T-helper 9 cell (primary cell): ENCODE data around the gene PPARGC1A.

Experiments used
- DNase-seq: peaks from one replicate; pipeline ENCODE4 v3.0.0-alpha.2; 2020

The PPARGC1A gene

DNA sequence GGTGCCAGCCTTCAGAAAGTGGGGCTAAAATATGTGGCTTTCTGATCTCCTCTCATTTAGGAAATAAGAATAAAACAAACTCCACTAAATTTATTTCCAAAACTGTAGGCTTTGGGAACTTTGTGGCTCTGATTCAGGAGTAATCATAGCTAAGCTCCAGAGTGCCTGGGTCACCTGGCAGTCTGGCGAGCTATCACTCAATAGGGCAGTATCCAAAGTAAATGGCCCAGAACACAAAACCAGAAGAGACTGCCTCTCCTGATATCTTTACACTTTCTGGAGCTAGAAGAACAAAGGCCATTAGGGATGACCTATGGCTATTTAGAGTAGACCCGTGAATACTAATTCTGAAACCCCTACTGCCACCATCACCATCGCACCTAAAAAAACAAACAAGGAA, 17.0 kb upstream of the PPARGC1A start:
- DNase-seq = no peak

DNA sequence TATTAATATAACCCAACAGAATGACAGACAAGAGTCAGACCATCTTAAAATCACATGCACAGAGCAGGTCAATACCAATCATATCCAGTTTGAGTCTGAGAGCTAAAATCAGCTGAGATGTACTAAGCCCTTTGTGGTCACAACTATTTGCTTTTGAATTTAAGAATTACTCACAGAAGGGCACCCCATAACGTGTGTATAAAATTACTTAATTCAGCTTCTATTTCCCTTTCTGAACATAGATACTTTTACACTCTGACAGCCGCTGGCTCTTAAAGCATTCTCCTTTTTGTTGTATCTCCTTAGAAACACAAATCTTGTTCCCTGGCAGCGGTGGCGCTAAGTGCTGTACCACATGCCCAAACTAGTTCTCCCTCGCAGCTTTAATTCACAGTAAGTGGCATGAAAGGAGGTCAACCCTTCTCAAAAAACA, 14.8 kb upstream of the PPARGC1A start:
- no peak for DNase-seq

DNA sequence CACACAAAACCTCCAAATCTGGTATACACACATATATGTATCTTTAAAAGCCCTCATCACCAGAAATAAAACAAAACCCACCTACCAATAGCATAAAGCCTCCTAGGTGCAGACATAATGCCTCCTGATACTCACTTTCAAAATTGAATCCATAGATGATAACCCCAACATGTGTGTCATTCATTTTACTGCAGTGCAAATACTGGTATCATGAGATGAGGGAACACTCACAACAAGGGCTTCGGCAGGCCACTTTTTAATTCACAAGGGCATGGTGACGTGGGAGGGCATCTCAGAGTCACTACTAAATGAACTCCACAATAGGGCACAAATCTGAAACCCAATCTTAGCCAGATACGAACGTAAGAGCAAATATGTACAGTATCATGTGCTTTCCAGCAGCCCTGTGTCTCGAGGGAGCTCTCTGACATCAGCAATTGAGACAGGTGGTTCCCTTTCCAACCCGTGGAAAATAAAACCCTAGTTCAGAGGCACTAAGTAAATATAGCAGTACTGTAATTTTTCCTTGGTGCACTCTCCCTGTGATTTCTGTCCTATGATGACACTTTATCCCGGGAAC, 14.1 kb upstream of the PPARGC1A start:
- DNase-seq = no peak

DNA sequence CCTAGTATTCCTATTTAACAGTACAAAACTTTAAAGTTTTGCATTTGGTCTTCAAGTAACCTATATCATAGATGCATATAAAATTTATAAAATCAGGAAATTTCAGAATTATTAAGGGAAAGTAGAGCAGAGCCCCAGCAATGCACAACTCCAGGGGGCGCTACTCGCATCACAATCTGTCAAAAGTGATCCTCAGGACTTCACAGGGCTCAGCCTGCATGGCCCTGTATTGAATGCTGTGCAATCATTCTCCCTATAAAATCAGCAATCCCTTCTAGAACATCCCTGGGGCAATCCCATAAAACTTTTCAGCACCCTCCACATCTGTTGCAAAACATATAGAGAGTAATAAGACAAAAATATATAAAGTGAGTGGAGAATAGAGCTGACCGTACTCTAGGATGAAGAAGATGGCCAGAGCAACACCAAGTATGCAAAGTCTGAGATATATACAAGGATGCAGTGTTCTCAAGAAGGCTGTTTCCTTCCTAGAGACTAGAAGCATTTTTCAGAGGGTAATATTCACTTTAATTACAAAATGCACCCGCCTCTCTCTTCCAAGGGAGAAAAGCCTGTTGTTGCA, 12.5 kb upstream of the PPARGC1A start:
- DNase-seq = no peak

DNA sequence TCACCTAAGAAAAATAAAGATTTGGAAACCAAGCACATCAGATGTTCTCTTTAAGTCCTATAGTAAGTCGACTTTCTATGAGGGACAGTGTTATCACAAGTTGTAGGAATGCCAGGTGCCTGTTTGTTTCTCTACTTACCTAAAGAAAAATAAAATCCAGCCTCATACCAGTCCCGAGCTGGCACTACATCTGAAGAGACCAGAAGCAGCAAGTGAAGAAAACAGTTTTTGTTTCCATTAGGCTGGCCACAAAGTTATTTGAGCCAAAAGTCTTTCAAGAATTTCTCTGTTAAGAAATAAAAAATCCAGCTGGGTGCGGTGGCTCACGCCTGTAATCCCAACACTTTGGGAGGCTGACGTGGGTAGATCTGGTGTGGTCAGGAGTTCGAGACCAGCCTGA, 10.8 kb upstream of the PPARGC1A start:
- DNase-seq = no peak

DNA sequence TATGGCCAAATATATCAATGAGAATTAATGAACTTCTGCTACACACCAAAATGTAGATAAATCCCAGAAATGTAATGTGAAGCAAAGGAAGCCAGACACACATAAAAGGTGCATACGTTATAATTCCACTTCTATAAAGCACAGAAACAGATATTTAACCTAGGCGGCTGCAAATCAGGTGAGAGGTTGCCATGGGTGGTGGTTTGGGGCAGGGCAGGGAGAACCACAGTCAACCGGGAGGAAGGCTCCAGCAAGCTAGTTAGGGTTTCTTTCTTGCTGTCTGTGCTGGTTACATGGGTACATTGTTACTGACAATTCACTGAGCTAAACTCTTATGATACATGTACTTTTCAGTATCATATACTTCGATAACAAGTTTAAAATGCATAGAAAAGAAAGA, 9.7 kb upstream of the PPARGC1A start:
- no peak for DNase-seq

DNA sequence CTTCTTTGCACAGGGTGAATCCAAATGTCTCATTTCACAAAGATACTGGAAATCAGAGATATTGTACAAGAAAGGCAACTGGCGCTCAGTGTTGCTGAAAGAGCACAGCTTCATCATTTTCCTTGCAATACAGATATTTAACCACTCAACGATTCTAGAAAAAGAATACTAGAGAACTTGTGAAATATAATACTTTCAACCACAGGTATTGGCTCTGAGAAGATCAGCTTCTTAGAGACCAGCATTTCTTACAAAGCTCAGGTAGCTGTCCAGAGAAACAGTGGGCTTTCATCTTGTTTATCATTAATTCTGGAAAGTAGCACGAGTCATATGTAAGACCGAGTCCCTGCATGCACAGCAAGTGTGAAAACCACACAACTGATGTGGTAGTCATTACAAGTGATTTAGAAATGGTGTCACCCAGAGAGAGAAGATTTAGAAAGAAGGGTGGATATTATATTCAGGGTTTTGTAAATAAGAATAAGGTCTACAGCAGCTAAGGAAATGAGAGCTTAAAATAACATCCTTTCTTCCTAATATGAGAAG, 7.8 kb upstream of the PPARGC1A start:
- no peak for DNase-seq

DNA sequence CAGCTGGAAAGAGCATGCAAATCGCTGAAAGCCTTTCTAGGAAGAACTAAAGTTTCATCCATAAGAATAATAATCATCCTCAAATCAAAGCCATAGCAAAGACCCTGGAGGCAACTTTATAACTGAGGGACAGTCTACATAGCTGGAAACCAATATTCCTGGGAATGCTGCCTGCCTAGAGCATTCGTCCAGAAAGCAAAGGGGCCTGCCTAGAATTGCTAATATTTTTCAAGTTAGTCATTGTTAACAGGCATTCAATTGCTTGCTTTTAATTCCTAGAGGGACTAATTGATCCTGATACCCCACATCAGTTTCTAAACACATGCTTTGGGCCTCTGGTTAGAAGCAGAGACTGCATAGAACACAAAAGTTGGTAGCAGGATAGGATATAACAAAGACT, 4.2 kb upstream of the PPARGC1A start:
- DNase-seq = no peak

DNA sequence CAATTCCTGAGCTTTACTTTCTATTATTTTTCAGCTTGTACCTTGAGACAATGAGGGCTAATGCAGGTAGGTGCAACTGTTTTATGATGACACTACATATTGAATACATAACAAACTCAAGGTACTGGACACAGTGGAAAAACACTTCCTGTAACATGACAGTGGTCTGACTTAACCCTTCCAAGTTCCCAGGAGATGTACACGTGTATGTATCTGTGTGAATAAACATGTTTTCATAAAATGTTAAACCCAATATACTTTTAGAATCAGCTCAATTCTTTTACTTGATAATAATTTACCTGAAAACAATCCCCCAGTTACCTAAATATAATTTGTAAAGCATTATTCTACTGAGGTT, 1.2 kb upstream of the PPARGC1A start:
- no peak for DNase-seq

DNA sequence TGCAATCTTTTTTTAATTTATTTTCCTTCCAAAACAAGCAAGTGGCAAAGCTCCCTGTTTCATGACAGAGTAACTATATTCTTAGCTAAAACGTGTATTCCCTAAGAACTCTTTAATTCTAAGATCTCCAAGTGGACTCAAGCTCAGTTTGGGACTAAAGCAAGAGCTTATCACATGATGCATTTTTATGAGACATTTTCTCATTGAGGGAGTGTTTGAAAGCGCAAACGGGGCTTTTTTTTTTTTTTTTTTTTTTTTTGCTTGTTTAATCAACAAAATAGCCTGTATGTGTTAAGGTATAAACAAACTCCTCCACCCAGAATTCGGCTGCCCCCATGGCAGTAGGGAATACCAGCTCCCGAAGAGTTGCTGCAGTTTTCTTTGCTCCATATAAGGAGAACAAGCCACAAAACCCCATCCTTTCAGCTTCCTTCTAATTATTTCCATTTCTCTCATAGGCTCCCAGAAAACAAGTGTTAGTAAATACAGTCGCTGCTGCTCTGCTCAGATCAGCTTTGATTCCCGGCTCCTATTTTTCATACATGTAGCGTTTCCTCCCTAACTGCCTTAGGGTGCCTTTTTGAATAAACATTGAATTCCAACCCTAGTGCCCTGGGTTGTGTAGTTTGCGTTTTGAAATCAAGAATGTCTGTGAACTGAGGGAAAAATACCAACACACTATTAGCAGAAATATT, 669 bp upstream of the PPARGC1A start:
- DNase-seq = no peak

DNA sequence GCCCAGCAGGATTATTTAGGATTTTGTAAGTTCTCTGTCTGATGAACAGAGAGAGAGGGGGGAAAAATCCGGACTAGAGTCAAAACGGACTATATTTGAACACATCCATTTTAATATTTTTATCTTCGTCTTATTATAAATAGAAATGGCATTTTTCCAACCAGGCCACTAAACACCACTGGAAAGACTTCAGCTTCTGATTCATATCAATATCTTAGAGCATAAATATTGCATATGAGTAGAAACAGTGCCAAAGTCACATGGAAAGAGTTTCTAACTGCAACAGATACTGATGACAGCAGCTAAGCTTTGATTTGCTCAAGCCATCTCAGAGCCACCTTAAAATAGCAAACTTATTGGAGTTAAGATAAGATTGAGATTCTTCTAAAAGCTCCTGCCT, 456 bp downstream of the PPARGC1A start:
- DNase-seq = no peak

DNA sequence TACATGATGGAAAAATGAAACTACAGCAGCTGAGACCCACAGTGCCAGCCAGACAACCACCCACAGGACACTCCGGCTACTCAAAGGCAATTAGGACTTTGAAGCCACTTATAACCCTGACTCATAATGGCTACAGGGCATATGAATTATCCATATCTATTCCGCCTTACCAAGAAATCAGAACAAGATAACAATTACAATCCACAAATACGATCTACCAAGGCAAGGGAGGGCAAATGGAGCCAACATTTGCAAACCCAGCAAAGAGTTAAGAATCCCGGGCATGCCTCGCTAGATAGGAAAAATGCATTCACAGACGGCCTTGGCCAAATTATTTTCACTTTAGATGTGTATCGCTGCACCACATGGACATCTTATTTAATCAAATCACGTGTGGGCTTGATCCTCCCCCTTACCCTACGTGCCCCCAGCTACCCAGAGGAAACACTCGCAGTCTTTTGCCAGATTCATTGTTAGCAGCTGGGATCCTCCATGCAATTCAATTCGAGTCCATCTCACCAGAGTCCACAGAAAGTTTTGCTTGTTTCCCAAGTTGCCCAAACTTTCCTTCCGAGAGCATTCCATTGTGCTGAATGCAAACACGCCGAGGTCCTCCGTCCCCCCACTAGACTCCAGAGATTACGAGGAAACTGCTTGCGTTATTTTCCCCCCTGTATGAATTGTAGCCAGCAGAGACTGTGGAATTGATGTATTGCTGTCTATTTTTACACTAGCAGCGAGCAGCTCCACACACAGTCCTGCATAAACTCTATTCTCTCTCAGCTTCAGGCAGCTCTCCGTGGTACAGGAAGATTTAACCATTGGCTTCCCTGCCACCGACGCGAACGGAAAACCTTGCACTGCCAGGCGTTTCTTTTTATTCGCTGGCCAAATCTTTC, 1.2 kb downstream of the PPARGC1A start:
- DNase-seq = no peak

DNA sequence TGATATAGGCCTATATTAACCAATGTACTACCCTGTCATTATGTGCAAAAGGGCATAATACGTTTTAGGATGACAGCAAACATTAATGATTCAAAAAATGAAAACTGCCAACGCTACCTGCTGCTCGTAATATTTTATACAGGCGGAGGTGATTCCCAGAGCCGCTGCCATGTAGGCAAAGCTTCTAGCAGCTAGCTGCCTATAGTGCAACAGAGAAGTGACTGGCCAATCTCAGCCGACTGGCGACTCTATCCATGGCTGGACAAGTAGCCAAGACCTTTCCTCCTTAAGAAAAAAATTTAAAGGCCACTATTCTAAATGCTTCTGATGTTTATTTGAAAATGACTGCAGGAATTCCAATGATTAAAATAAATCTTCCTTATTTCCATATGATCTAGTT, 1.9 kb downstream of the PPARGC1A start:
- DNase-seq = no peak

DNA sequence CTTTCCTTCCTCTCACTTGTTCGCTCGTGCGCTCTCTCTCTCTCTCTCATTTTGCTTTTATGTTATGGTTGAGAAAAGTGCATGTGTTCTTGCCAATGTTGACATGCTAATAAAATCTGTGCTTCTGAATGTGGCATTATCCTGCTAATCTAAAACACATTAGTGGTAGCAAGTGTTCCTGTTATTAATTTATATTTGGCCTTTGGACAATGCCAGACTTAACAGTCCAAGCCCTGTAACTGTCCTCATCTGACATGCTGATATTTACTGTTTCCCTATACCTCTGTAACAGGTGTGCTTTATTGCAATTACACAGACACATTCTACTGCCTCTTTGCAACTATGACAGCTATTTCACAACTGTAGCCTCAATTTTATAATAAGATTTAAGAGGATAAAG, 2.7 kb downstream of the PPARGC1A start:
- DNase-seq = no peak

DNA sequence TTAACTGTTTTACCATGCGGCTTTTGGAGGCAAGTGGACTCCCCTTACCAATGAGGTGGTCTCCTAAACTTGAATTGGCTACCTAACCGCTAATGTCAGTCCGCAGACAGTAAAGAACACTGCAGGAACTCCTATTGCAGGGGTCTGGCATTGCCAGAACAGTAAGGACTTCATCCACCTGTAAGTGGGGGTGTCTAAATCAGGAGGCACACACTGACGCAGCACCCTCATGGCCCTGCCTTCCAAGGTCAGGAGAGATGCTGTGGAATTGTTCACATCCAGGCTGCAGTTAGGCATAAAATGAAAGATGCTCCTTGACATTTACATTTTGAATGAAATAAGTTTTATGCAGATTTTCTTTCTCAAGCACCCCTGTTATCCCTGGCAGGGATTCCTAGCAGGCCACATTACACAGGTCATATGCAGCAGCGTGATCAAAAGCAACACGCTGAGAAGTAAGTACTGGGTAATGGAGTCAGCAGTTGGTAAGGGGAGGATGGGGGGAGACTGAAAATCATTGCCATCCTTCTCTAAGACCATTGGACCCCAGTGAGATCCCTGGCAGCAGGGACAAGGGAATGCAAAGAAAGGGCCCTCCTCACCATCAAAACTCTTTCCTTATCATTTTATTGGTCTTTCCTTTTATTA, 3.8 kb downstream of the PPARGC1A start:
- no peak for DNase-seq

DNA sequence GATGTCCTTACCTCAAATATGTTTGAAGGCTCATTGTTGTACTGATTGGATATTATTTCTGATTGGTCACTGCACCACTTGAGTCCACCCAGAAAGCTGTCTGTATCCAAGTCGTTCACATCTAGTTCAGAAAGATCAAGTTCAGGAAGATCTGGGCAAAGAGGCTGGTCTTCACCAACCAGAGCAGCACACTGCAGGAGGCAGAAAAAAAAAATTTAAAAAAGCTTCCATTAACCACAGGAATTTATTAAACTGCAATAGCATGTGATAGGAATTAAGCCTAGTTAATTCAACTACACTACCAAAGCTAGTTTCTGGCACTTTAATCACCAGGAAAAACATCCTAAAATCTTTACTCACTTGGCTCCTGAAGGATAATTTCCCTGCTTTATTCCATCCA, 5.1 kb downstream of the PPARGC1A start:
- DNase-seq = no peak

DNA sequence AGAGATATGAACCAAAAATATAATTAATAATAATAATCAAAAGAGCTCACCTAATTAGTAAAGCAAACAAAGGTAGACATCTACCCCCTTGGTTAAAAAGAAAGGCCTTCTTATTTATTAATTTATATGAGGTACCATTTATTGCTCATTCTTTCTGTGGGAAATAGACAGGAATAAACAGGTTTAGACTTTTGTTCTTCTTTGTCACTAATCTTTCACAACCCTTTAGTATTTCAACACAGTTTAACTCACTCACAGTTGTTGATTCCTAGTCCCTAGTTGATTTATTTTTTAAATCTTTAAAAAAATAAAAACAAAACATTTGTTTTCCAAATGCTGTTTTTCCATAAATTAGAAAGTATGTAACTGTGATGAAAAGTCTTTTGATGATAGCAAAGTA, 5.6 kb downstream of the PPARGC1A start:
- no peak for DNase-seq

DNA sequence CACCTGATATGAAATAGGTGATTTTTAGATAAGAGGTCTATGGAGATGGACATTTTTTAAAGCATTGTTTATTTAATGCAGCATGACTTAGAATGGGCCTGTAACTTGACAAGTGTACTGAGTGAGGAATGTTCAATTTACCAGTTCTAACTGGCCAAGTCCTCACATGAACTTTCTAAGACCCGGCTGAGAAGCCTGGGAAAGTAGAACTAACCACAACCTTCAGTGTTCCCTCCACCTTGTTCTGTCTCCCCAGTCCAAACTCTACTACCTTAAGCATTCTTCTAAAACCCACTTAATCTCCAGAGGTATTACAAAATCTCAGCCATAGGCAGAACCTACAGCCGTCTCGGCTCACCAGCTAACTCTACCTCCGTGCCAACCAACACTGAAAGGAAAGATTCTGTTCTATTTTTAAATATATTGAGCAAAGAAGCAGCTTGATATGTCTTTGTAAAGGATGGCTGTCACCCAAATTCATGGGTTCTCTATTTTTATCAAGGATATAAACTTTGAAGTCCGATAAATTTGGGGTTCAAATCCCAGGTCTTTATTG, 6.8 kb downstream of the PPARGC1A start:
- no peak for DNase-seq

DNA sequence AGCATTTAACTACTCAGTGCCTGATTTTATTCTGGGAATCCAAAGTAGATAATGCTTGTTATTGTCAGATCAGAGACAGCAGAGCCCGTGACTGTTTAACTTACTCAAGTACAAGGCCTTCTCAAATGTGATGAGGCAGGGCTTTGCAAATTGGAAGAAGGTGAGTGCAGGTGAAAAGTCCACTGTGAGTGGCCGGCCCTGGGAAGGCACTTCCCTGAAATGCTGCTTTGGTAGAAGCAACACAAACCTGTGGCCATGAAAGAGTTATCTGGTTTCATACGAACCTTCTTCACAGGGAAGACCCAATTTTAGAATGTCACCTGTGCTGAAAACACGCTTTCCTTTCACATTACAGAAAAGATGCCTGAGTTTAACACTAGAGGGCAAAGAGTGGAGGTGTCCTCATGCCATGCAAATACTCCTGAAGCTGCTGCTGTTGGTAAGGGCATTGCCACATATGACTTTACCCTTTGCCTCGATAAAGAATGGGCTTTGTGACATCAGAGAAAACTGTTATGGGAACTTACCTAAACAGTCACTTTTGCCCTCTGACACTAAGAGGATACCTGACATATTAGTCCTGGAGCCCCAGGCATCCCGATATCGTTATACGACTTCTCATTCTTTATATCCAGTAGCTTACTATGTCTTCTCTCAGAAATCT, 8.0 kb downstream of the PPARGC1A start:
- DNase-seq = no peak

DNA sequence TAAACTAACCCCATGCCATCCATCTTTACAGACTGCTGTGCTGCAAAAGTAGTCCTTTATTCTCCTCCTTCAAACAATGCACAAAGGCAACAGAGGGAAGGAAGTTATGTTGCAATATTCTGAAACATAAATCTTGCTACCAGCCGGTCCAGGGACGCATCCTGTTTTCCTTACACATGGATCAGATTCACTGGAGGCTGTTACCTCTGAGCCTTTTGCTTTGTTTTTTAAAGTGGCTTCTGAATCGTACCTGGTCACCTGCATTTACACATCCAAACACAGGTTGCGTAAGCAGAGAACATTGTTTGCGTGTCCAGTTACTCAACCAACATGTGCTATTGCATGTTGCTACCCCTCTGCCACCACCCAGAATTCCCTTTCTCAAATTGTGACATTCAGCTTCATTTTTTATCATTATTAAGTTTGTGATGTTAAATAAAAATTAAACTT, 8.8 kb downstream of the PPARGC1A start:
- DNase-seq = no peak

DNA sequence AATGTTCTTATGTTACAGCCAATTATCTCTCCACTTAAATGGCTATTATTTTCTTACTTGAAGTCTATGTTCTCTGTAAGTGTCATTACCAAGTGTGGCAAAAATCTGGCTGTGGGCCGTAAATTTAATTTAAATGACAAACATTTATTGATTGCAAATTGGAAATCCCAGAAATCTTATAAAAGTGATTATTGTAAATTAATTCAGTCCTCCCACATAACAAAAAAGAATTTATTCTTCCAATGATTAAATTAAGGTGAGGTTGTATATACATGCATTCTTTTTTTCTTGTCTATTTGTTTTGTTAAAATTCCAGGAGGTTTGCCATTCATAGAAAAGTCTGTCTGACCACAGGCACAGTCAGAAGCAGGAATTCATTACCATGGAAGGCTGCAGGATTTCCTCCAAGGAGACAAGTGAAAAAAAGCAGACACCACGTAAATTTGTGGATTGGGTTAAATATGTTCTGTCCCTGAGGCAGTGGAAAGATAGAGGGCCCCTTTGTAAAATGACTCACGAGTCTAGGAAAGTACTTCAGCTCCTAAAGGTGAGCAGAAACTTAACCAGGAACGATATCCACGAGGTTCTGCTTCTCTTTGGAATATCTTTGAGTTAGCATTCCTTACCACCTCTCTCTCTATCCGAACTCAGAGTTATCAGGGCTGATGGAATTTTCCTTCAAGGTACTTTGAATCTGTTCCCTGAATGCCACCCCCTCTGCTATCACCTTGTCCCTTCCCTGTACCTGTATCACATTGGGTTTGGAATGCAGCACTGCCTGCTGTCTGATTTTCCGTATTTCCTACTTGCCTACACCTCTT, 10.7 kb downstream of the PPARGC1A start:
- DNase-seq = no peak
